ENCODE data around the gene MGAT3. TPM values are rescaled to one million over a fixed set of nuclear protein-coding genes. Genes with fewer than 3 reads are reported as not detected.

Gene MGAT3
- total RNA-seq, 2 experiments from 2014 or later, result 0.40 to 0.62 TPM

GRCh38 chr22:39443398-39443797 lies 13.4 kb upstream of the MGAT3 start:
- intact Hi-C loops (cut with micrococcal nuclease), result no loop called here

GRCh38 chr22:39444247-39444800 lies 12.5 kb upstream of the MGAT3 start:
- intact Hi-C loops (cut with micrococcal nuclease), result no loop called here
- CTCF ChIA-PET, result interaction anchor here (0.8 kb wide), 1 partner anchor 87 kb away, joined by 4 read pairs; no protein-coding TSS in a partner anchor
- peaks cover under 1% of the 10 kb centered on the region for H3K27me3 Mint-ChIP-seq (ENCODE audit: low read depth)
- no peak overlapping the region for H3K4me3 Mint-ChIP-seq
- H3K36me3 Mint-ChIP-seq (ENCODE audit: low read depth), result no peaks in the 10 kb centered on the region
- H3K27ac Mint-ChIP-seq, result no peak overlapping the region
- peaks cover 15% of the 10 kb centered on the region for H3K4me1 Mint-ChIP-seq (ENCODE audit: low read depth)
- DNase-seq, result no peak
- H3K9me3 Mint-ChIP-seq, result no peaks in the 10 kb centered on the region

More at GRCh38 chr22:39443398-39443797, 13.4 kb upstream of the MGAT3 start:
- Mint-ChIP-seq H3K36me3 (ENCODE audit: low read depth) (no peaks in the 10 kb centered on the region), H3K9me3 (no peaks in the 10 kb centered on the region), H3K4me3 (no peak overlapping the region), H3K27me3 (ENCODE audit: low read depth) (peaks cover 7% of the 10 kb centered on the region), H3K27ac (no peak overlapping the region), H3K4me1 (ENCODE audit: low read depth) (peaks cover 12% of the 10 kb centered on the region)
- no peak for DNase-seq
- CTCF ChIA-PET, result interaction anchor here (0.9 kb wide), 1 partner anchor 29 kb away, joined by 3 read pairs; no protein-coding TSS in a partner anchor

- Mint-ChIP-seq H3K27ac (no peak overlapping the region), H3K36me3 (ENCODE audit: low read depth) (no peaks in the 10 kb centered on the region), H3K4me3 (no peak overlapping the region), H3K27me3 (ENCODE audit: low read depth) (no peaks in the 10 kb centered on the region), H3K9me3 (no peaks in the 10 kb centered on the region), H3K4me1 (ENCODE audit: low read depth) (peaks cover 15% of the 10 kb centered on the region)
- CTCF ChIA-PET, result interaction anchor here (0.8 kb wide), 1 partner anchor 87 kb away, joined by 4 read pairs; no protein-coding TSS in a partner anchor
- no peak for DNase-seq
- intact Hi-C loops (cut with micrococcal nuclease), result no loop called here
Measured at GRCh38 chr22:39444937-39445465, 11.8 kb upstream of the MGAT3 start.

GRCh38 chr22:39445678-39446077 lies 11.1 kb upstream of the MGAT3 start:
- Mint-ChIP-seq H3K36me3 (ENCODE audit: low read depth) (no peaks in the 10 kb centered on the region), H3K9me3 (no peaks in the 10 kb centered on the region), H3K27me3 (ENCODE audit: low read depth) (no peaks in the 10 kb centered on the region), H3K4me1 (ENCODE audit: low read depth) (peaks cover 15% of the 10 kb centered on the region), H3K27ac (no peak overlapping the region), H3K4me3 (no peak overlapping the region)
- CTCF ChIA-PET, result no interaction called here
- no peak for DNase-seq
- intact Hi-C loops (cut with micrococcal nuclease), result no loop called here

GRCh38 chr22:39446239-39446721 lies 10.5 kb upstream of the MGAT3 start:
- no peaks in the 10 kb centered on the region for H3K9me3 Mint-ChIP-seq
- H3K27me3 Mint-ChIP-seq (ENCODE audit: low read depth), result no peaks in the 10 kb centered on the region
- peaks cover 15% of the 10 kb centered on the region for H3K4me1 Mint-ChIP-seq (ENCODE audit: low read depth)
- no peak overlapping the region for H3K27ac Mint-ChIP-seq
- no peaks in the 10 kb centered on the region for H3K36me3 Mint-ChIP-seq (ENCODE audit: low read depth)
- intact Hi-C loops (cut with micrococcal nuclease), result no loop called here
- CTCF ChIA-PET, result interaction anchor here (1.4 to 1.5 kb wide), 2 partner anchors 83 to 103 kb away, joined by 3 read pairs; no protein-coding TSS in a partner anchor
- DNase-seq, result no peak
- no peak overlapping the region for H3K4me3 Mint-ChIP-seq

DNA sequence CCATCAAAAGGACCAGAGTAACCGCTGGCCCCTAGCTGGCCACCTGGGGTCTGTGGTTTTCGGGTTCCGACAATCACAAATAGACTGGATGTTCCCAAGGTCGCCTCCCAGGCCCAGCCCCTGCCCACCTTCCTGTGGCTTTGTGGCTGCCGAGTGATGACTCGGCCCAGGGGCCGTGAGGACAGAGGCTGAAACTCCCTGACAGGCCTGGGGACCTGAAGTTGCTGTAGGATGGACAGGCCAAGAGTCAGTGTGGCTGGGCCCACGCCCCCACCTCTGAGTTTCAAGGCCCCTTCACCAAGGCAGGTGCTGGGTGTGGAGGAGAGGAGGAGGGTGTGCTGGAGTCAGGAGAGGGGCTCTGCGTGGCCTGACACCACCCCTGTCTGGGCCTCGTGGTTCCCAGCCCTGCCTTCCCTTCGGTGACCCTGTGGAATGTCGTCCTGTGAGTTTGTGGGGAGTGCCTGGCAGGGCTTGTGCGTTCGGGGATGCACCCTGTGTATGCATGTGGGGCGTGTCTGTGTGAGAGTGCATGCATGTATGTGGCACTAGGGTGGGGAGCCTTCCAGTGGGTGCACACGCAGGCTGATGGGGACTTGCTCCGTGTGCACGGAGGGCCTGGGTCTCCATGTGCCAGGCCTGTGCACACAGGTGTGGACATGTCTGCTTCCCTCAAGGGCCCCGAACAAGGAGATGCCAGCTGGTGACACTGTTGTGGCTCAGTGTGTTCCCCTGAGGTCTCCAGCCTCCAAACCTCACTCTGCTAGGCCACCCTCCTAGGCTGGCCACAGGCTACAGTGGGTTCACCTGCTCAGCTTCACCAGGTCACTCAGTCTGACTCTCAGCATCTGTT lies 8.4 kb upstream of the MGAT3 start:
- Mint-ChIP-seq H3K4me1 (ENCODE audit: low read depth) (peaks cover 15% of the 10 kb centered on the region), H3K9me3 (no peaks in the 10 kb centered on the region), H3K27me3 (ENCODE audit: low read depth) (no peaks in the 10 kb centered on the region), H3K36me3 (ENCODE audit: low read depth) (no peaks in the 10 kb centered on the region), H3K4me3 (no peak overlapping the region), H3K27ac (no peak overlapping the region)
- CTCF ChIA-PET, result interaction anchor here (1.5 kb wide), 1 partner anchor 15 kb away, joined by 4 read pairs; no protein-coding TSS in a partner anchor
- intact Hi-C loops (cut with micrococcal nuclease), result no loop called here
- no peak for DNase-seq

GRCh38 chr22:39449708-39450107 lies 7.1 kb upstream of the MGAT3 start:
- CTCF ChIA-PET, result interaction anchor here (1.1 kb wide), 1 partner anchor 41 kb away, joined by 3 read pairs; no protein-coding TSS in a partner anchor
- H3K27ac Mint-ChIP-seq, result no peak overlapping the region
- H3K36me3 Mint-ChIP-seq (ENCODE audit: low read depth), result no peaks in the 10 kb centered on the region

DNA sequence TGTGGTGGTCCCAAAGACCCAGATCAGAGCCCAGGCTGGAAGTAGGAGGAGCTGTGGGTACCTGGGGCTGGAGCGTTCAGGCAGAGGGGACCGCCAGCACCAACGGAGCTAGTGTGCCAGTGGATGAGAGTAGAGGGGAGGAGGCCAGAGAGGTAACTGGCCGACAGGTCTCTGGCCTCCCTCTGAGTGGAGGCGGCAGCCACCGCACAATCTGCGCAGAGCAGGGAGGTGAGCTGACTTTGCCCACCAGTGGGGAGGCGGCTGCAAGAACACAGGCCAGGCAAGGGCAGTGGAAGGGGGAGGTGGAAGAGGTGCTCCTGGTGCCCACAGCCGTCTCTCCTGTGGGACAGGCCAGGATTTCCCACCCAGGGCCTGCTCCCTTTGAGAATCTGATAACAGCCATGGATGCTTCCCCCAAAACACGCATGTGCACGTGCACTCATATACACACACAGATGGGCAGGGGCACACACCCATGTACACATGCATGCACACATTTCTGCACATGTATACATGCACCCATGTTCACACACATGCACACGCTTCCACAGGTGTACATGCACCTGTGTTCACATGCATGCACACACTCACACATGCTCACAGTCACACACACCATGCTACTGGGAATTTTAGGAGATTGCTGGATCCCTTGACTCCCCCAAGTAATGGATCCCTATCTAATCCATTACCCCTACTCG lies 6.4 kb upstream of the MGAT3 start:
- DNase-seq, result no peak
- H3K9me3 Mint-ChIP-seq, result no peaks in the 10 kb centered on the region
- H3K27ac Mint-ChIP-seq, result no peak overlapping the region
- CTCF ChIA-PET, result interaction anchor here (1.1 kb wide), 1 partner anchor 40 kb away, joined by 3 read pairs; no protein-coding TSS in a partner anchor
- H3K27me3 Mint-ChIP-seq (ENCODE audit: low read depth), result peaks cover 4% of the 10 kb centered on the region
- H3K4me1 Mint-ChIP-seq (ENCODE audit: low read depth), result peaks cover 15% of the 10 kb centered on the region
- intact Hi-C loops (cut with micrococcal nuclease), result no loop called here
- no peak overlapping the region for H3K4me3 Mint-ChIP-seq
- no peaks in the 10 kb centered on the region for H3K36me3 Mint-ChIP-seq (ENCODE audit: low read depth)

More at GRCh38 chr22:39449708-39450107, 7.1 kb upstream of the MGAT3 start:
- DNase-seq, result no peak
- Mint-ChIP-seq H3K4me1 (ENCODE audit: low read depth) (peaks cover 15% of the 10 kb centered on the region), H3K27me3 (ENCODE audit: low read depth) (no peaks in the 10 kb centered on the region), H3K4me3 (no peak overlapping the region), H3K9me3 (no peaks in the 10 kb centered on the region)
- intact Hi-C loops (cut with micrococcal nuclease), result no loop called here

- no peak overlapping the region for H3K27ac Mint-ChIP-seq
- CTCF ChIA-PET, result interaction anchor here (0.6 kb wide), 1 partner anchor 101 kb away, joined by 4 read pairs; no protein-coding TSS in a partner anchor
- no peak for DNase-seq
- peaks cover 10% of the 10 kb centered on the region for H3K4me1 Mint-ChIP-seq (ENCODE audit: low read depth)
- H3K9me3 Mint-ChIP-seq, result no peaks in the 10 kb centered on the region
- H3K27me3 Mint-ChIP-seq (ENCODE audit: low read depth), result peaks cover 16% of the 10 kb centered on the region
- H3K36me3 Mint-ChIP-seq (ENCODE audit: low read depth), result no peaks in the 10 kb centered on the region
- intact Hi-C loops (cut with micrococcal nuclease), result no loop called here
- H3K4me3 Mint-ChIP-seq, result no peak overlapping the region
Measured at GRCh38 chr22:39452740-39453040, 4.1 kb upstream of the MGAT3 start.

DNA sequence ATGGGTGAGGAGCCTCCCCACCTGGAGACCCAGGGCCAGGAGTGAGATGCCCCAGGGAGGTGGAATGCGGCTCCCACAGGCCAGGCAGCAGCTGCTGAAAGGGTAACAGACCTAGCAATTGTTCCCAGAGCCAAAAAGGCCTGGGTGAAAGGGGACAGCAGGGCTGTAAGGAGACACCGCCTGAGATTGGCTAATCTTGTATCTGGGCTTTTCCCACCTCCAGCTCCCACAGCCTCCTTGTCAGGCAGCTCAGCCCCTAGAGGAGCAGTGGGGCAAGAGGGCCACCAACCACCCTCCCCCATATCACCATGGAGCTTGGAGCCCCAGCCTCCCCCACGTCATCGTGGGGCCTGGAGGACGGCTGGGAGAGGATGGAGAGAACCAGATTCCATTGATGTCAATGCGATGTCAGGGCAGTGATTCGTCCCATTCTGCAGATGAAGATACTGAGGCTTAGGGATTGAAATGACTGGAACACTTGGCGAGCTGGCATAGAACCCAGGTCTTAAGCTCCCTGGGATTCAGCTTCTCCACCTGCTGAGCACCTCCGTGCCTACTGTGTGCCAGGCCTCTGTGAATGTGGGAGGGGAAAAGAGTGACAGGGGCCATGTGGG lies 2.9 kb upstream of the MGAT3 start:
- H3K9me3 Mint-ChIP-seq, result no peaks in the 10 kb centered on the region
- DNase-seq, result no peak
- no peak overlapping the region for H3K27ac Mint-ChIP-seq
- CTCF ChIA-PET, result no interaction called here
- intact Hi-C loops (cut with micrococcal nuclease), result no loop called here
- H3K4me1 Mint-ChIP-seq (ENCODE audit: low read depth), result peaks cover 14% of the 10 kb centered on the region
- H3K27me3 Mint-ChIP-seq (ENCODE audit: low read depth), result peaks cover 26% of the 10 kb centered on the region
- no peak overlapping the region for H3K4me3 Mint-ChIP-seq
- H3K36me3 Mint-ChIP-seq (ENCODE audit: low read depth), result no peaks in the 10 kb centered on the region

DNA sequence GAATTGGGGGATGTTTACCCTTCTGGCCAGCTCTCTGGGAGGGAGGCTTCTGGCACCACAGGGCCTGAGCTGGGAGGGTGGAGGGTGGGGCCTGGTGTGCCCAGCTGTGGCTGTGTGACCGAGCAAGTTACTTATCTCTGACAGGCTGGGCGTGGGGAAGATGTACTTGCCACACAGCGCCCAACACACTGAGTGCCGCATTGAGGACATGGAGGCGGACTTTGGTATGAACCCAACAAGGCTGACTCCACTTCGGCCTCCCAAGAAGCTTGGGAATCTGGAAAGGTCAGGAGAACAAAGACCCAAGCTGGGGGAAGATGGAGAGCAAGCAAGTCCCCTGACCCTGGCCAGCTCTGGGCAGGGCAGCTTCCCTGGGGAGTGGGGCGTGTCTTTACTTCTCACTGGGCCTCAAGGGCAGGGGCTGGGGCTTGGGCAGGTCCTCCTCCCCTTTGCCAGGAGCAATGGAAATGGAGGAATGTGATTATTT lies 2.4 kb upstream of the MGAT3 start:
- DNase-seq, result no peak
- Mint-ChIP-seq H3K4me1 (ENCODE audit: low read depth) (peaks cover 11% of the 10 kb centered on the region), H3K27ac (no peak overlapping the region), H3K36me3 (ENCODE audit: low read depth) (no peaks in the 10 kb centered on the region), H3K4me3 (no peak overlapping the region), H3K9me3 (no peaks in the 10 kb centered on the region), H3K27me3 (ENCODE audit: low read depth) (peaks cover 31% of the 10 kb centered on the region)
- intact Hi-C loops (cut with micrococcal nuclease), result no loop called here
- CTCF ChIA-PET, result no interaction called here

DNA sequence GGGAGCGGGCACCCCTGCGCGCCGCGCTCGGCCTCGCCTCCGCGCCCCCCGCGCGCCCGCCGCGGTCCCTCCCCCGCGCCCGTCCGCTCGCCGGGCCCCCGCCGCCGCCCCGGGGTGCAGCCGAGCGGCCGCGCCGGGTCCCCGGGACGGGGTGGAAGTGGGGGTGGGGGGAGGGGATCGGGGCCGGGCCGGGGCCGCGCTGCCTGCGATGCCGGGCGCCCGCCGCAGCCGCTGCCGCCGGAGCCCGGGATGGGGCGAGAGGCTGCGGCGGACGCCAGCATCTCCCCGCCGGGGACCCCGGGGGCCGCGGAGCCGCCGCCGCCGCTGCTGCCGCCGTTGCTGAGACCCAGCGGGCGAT lies 365 bp downstream of the MGAT3 start:
- intact Hi-C loops (cut with micrococcal nuclease), result no loop called here
- Mint-ChIP-seq H3K27ac (no peak overlapping the region), H3K4me1 (ENCODE audit: low read depth) (peaks cover 11% of the 10 kb centered on the region), H3K27me3 (ENCODE audit: low read depth) (peaks cover 42% of the 10 kb centered on the region), H3K9me3 (no peaks in the 10 kb centered on the region), H3K4me3 (no peak overlapping the region), H3K36me3 (ENCODE audit: low read depth) (no peaks in the 10 kb centered on the region)
- CTCF ChIA-PET, result no interaction called here
- DNase-seq, result no peak
